Central memory CD4-positive, alpha-beta T cell (primary cell): ENCODE data around the gene RNF212.

Experiments
- DNase-seq: peaks from one replicate; pipeline ENCODE4 v3.0.0; 2022

The RNF212 gene

GRCh38 chr4:1087371-1087770, 26.0 kb downstream of the RNF212 start:
- DNase-seq = no peak

DNA sequence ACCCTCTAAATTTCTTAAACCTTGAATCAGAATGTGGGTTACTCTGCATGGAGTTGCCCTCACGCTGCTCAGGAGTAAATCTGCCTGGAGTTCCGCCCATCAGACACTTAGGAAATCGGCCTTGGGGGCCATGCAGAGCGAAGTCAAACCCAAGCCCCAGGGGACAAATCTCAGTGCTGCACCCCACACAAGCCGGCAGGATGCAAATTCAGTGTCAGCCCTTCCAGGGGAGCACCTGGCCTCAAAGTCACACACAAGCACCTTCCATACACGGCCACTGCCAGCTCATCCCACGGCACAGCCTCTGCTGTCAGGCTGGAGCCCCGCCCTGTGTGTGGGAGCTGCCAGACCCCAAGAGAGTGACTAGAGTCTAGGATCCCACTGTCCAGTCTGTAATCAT, 27.4 kb downstream of the RNF212 start:
- DNase-seq = no peak

- no peak for DNase-seq
Observed at GRCh38 chr4:1085404-1085799, 28.0 kb downstream of the RNF212 start.

- no peak for DNase-seq
Observed at GRCh38 chr4:1084796-1085403, 28.5 kb downstream of the RNF212 start.

GRCh38 chr4:1084394-1084793, 29.0 kb downstream of the RNF212 start:
- no peak for DNase-seq

- DNase-seq = no peak
Observed at GRCh38 chr4:1082215-1083182, 30.9 kb downstream of the RNF212 start.

DNA sequence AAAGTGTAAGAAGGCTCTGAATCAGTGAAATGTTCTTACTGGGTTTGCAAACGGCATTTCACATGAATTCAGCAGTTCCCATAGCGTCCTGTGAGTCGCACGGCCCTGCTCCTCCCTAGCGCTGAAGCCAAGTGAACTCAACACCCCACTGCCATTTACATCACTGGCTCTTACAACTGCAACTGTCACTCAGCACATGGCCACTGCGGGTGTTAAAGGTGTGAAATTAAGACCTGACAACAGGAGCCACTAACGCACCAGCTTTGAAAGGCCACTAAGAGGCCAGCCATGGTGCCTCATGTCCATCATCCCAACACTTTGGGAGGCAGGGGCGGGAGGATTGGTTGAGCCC, 31.7 kb downstream of the RNF212 start:
- no peak for DNase-seq

- DNase-seq = peak; percentile 12
Observed at GRCh38 chr4:1080961-1081688, 32.2 kb downstream of the RNF212 start.

DNA sequence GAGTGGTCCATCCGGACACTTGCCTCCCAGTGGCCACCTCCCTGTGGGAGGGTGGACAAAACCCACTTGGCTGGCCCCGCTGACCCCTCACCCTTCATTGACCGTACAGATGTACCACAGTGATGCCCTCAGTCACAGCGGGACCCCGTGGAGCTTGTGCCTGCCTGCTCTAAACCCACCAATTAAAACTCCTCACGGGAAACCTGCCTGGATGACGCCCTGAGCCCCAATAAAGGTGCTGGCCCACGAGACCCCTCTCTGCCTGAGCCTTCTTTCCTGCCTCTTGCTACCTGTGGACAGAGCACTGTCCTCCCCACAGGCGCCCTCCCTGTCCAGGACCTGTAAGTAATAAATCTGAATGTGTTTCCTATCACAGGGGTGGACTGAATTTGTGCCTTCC, 32.9 kb downstream of the RNF212 start:
- DNase-seq = no peak

- DNase-seq = no peak
Observed at GRCh38 chr4:1079711-1080265, 33.6 kb downstream of the RNF212 start.

GRCh38 chr4:1078490-1078889, 34.9 kb downstream of the RNF212 start:
- no peak for DNase-seq

GRCh38 chr4:1077711-1078477, 35.5 kb downstream of the RNF212 start:
- no peak for DNase-seq

DNA sequence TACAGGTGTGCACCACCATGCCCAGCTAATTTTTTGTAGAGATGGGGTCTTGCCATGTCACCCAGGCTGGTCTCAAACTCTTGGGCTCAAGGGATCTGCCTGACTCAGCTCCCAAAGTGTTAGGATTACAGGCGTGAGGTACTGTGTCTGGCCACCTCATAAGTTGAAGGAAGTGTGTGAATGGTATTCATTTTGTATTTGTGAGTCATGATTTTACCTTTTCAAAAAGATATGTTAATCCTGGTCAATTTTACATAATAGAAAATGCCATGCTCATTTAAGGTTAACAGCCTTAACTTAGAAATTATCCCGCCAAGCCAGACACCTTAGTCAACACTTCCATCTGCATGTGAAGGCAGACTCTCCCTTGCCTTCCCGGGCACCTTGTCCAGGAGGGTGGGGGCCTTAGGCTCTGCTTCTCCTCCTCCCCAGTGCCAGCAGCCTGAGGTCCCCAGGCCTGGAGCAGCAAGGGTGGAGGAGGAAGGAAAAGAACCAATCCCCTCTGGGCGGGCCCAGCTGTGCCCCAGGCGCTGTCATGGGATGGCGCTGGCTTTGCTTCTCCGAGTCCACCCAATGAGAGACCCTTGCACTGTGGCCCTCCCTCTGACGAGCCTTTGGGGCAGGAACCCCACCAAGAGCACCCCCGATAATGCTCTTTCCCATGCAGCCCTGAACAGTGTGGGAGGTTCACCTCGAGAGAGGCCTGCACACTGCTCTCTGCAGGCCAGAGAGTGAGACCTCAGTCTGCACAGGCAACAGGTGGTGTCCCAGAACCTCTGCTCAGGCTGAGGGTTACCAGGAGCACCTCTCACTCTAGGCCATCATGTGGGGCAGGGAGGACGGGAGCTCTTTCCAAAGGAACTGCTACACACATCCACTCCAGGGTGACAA, 37.3 kb downstream of the RNF212 start:
- DNase-seq = no peak

DNA sequence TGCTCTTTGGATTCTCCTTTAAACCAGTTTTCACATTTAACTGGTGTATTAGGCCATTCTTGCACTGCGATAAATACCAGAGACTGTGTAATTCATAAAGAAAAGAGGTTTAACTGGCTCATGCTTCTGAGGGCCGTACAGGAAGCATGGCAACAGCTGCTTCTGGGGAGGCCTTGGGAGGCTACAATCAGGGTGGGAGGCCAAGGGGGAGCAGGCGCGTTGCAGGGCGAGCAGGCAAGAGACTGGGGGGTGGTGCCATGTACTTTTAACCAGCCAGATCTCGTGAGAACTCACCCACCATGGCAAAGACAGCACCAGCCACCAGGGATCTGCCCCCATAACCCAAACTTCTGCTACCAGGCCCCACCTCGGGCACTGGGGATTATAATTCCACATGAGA, 38.1 kb downstream of the RNF212 start:
- no peak for DNase-seq

DNA sequence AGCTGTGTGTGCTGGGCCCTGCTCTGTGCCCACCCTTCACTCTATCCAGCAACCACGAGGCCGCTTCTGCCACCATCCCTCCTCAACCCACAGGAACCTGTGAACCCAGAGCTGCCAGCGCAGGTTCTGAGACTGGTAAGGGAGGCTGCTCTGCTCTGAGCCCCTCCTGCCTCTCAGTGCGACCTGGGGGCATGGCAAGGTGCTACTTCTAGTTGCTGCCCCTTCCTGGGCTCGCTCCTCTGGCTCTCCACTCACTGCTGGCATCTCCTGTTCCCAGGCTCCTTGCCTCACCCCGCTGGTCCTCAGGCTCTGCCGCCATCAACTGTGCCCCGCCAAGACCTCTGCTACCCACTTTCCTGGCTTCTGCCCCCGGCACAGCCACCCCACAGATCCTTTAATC, 39.3 kb downstream of the RNF212 start:
- no peak for DNase-seq

- peak; percentile 45 for DNase-seq
Observed at GRCh38 chr4:1072830-1073446, 40.4 kb downstream of the RNF212 start.

DNA sequence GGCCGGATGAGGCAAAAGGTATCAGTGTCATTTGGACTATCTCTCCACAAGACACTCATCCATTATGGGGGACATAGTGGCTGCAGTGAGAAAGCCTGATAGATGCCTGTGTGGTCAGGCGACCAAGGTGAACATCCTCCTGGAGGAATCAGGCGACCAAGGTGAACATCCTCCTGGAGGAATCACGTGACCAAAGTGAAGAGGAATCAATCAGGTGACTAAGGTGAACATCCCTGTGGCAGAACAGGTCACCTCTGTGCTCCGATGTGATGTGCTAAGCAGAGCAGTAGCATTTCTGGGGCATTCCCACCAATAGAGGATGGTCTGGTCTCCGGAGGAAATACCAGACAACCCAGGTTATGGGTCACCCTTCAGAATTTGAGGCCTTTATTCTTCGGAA, 44.0 kb downstream of the RNF212 start:
- no peak for DNase-seq

DNA sequence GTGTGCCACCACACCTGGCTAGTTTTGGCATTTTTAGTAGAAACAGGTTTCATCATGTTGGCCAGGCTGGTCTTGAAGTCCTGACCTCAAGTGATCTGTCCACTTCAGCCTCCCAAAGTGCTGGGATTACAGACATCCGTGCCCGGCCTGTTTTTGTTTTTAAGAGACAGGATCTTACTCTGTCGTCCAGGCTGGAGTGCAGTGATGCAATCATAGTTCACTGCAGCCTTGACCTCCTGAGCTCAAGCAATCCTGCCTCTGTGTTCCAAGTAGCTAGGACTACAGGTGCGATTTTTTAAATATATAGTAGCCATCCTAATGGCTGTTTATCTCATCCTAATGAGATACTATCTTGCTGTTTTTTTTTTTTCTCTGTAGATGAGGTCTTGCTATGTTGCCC, 47.6 kb downstream of the RNF212 start:
- no peak for DNase-seq

DNA sequence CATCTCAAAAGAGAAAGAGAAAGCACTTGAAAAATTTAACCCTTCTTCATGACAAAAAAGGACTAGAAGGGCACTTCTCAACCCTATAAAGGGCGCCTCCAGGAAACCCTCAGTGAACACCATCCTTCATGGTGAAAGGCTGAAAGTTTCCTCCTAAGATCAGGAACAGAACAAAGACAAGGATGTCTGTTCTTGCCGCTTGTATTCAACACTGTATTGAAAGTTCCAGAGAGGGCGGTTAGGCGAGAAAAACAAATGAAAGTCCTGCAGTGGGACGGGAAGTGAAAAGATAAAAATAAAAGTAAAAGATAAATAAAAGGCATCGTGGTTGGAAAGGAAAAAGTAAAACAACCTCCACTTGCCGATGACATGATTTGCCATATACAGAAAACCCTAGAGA, 50.9 kb downstream of the RNF212 start:
- no peak for DNase-seq

GRCh38 chr4:1061760-1062159, 51.6 kb downstream of the RNF212 start:
- no peak for DNase-seq

DNA sequence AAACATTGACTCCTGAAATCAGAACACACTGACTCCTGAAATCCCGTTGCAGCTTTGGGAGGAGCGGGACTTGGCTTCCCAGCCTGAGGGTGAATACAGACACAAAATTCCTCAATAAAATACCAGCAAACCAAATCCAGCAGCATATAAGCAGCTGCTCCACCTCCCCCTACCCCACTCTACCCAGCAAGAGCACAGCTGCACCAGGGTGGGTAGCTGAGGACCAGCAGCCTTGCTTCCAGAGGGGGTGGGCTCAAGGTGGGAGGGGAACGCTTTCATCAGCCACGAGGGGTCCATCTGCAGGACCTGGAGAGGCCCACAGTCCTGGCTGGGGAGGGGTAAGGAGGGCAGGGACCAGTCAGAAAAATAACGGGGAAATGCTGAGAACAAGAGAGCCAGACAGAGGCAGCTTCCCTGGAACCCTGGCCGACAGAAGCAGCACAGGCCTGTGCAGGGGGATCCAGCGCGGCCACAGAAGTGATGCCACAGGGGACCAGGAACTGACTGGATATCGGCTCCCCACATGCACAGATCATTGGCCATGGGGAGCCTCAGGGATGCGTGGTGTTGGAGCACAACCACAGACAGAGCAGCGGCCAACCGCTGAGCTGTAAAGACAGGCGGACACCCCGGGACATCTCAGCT, 52.2 kb downstream of the RNF212 start:
- no peak for DNase-seq
